ENCODE measurements around the gene PNMA6E. TPM values are rescaled to one million over a fixed set of nuclear protein-coding genes. Genes with fewer than 3 reads are reported as not detected.

The PNMA6E gene
- total RNA-seq, 4 donors from 2014 or later: not detected

DNA sequence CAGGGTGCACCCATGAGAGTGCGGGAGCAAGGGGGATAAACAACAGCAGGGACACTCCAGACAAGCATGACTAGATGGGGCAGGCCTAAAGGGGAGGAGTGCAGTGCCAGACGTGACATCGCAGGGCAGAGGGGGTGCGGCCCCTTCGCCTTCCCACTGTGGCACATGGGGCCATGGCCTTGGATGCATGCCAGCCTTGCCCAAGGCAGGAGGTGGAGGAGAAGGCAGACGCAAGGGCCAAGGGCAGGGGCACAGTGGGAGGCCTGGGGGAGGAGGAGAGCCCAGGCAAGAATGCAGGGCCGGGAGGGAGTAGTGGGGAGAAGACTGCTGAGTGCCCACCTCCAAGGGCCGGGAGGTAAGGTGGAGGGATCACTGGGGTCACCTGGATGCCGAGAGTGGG is 21.6 kb downstream of the PNMA6E start:
- intact Hi-C loops (cut with DNase I; ENCODE audit: low total_unique reads): no loop called here
- H3K27me3 ChIP-seq: no peaks in the 10 kb centered on the region
- H3K4me3 ChIP-seq: no peak overlapping the region
- DNase-seq: no peak
- TF ChIP-seq POLR2A (IDR thresholded peaks at IDR 0.05): no peak
- TF ChIP-seq, protein P1, sequence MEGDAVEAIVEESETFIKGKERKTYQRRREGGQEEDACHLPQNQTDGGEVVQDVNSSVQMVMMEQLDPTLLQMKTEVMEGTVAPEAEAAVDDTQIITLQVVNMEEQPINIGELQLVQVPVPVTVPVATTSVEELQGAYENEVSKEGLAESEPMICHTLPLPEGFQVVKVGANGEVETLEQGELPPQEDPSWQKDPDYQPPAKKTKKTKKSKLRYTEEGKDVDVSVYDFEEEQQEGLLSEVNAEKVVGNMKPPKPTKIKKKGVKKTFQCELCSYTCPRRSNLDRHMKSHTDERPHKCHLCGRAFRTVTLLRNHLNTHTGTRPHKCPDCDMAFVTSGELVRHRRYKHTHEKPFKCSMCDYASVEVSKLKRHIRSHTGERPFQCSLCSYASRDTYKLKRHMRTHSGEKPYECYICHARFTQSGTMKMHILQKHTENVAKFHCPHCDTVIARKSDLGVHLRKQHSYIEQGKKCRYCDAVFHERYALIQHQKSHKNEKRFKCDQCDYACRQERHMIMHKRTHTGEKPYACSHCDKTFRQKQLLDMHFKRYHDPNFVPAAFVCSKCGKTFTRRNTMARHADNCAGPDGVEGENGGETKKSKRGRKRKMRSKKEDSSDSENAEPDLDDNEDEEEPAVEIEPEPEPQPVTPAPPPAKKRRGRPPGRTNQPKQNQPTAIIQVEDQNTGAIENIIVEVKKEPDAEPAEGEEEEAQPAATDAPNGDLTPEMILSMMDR (IDR thresholded peaks at IDR 0.05): no peak
- no peaks in the 10 kb centered on the region for H3K4me1 ChIP-seq
- H3K36me3 ChIP-seq: no peaks in the 10 kb centered on the region
- H3K9me3 ChIP-seq: no peaks in the 10 kb centered on the region
- no peak overlapping the region for H3K27ac ChIP-seq

DNA sequence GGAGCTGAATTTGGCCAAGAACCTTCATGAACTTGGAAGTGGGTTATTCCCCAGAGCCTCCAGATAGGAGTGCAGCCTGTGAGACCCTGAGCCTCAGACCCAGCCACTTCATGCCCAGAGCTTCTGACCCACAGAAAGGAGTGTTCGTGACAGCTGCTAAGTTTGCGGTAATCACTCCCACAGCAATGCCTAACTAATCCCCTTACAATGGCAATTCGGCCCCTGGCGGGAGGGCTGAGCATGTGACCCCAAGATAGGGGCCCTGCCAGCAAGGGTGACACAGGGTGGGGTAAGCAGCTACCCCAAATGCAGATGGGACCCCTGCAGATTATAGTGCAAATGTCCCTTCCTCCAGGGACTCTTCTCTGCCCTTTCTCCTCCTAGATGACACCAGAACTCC is 22.5 kb downstream of the PNMA6E start:
- Histone ChIP-seq H3K36me3 (no peaks in the 10 kb centered on the region), H3K4me1 (no peaks in the 10 kb centered on the region), H3K27ac (no peak overlapping the region), H3K4me3 (no peak overlapping the region), H3K27me3 (no peaks in the 10 kb centered on the region), H3K9me3 (no peaks in the 10 kb centered on the region)
- no peak for DNase-seq
- intact Hi-C loops (cut with DNase I; ENCODE audit: low total_unique reads): no loop called here
- TF ChIP-seq, protein P1 (IDR thresholded peaks at IDR 0.05): no peak
- no peak for TF ChIP-seq POLR2A (IDR thresholded peaks at IDR 0.05)

- H3K36me3 ChIP-seq: no peaks in the 10 kb centered on the region
- H3K9me3 ChIP-seq: no peaks in the 10 kb centered on the region
- H3K27ac ChIP-seq: no peak overlapping the region
- no peak for DNase-seq
- H3K4me1 ChIP-seq: no peaks in the 10 kb centered on the region
- intact Hi-C loops (cut with DNase I; ENCODE audit: low total_unique reads): no loop called here
- H3K4me3 ChIP-seq: no peak overlapping the region
- no peaks in the 10 kb centered on the region for H3K27me3 ChIP-seq
- no peak for TF ChIP-seq POLR2A (IDR thresholded peaks at IDR 0.05)
- TF ChIP-seq, protein P1 (IDR thresholded peaks at IDR 0.05): no peak
Measured at GRCh38 chrX:153377727-153378126, 23.4 kb downstream of the PNMA6E start.

DNA sequence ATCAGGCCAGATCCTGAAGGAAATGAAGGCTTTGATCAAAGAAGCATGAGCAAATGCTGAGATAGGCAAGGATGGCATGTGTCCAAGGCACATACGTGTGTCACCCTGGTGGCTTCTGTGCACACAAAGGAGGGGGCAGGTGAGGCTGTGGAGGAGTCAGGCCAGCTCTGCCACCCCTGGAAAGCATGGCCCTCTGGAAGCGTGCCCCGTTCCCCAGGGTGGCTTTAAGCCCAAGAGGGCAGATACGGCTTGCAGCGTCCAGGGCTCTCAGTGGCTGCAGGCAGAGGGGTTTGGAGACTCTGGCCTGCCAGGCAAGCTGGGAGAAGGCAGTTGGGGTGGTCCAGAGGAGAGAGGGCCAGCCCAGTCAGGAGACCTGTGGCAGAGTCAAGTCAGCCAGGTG is 25.6 kb downstream of the PNMA6E start:
- TF ChIP-seq POLR2A (IDR thresholded peaks at IDR 0.05): no peak
- no peaks in the 10 kb centered on the region for H3K9me3 ChIP-seq
- no peaks in the 10 kb centered on the region for H3K27me3 ChIP-seq
- no peaks in the 10 kb centered on the region for H3K36me3 ChIP-seq
- DNase-seq: no peak
- intact Hi-C loops (cut with DNase I; ENCODE audit: low total_unique reads): no loop called here
- no peak overlapping the region for H3K27ac ChIP-seq
- no peaks in the 10 kb centered on the region for H3K4me1 ChIP-seq
- no peak overlapping the region for H3K4me3 ChIP-seq

GRCh38 chrX:153374426-153374825 is 26.7 kb downstream of the PNMA6E start:
- TF ChIP-seq, protein P1 (IDR thresholded peaks at IDR 0.05): no peak
- TF ChIP-seq POLR2A (IDR thresholded peaks at IDR 0.05): no peak
- DNase-seq: no peak
- Histone ChIP-seq H3K9me3 (no peaks in the 10 kb centered on the region), H3K27ac (no peak overlapping the region), H3K27me3 (no peaks in the 10 kb centered on the region), H3K4me3 (no peak overlapping the region), H3K36me3 (no peaks in the 10 kb centered on the region), H3K4me1 (no peaks in the 10 kb centered on the region)
- intact Hi-C loops (cut with DNase I; ENCODE audit: low total_unique reads): no loop called here

DNA sequence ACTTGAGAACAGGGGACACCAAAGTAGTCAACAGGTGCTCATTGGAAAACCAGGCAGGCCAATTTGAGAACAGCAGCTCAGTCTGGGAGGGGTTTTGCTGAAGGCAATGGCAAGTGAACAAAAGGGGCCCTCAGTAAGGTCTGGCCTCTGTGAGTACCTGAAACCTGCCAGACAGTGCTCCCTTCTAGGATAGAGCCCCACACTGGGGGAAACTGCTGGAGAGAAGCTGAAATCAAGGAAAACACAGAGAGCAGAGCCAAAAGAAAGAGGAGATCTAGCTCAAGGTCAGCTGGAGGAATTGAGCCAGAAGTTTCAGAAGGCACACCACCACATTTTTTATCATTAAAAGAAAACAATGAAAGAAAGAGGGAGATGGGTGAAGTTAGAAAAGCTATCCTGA is 28.2 kb downstream of the PNMA6E start:
- H3K27ac ChIP-seq: no peak overlapping the region
- H3K36me3 ChIP-seq: no peaks in the 10 kb centered on the region
- no peaks in the 10 kb centered on the region for H3K9me3 ChIP-seq
- DNase-seq: no peak
- intact Hi-C loops (cut with DNase I; ENCODE audit: low total_unique reads): no loop called here
- H3K4me1 ChIP-seq: no peaks in the 10 kb centered on the region
- TF ChIP-seq, protein P1 (IDR thresholded peaks at IDR 0.05): no peak
- TF ChIP-seq POLR2A (IDR thresholded peaks at IDR 0.05): no peak
- H3K27me3 ChIP-seq: no peaks in the 10 kb centered on the region
- H3K4me3 ChIP-seq: no peak overlapping the region

All from uterus (tissue), 4 donors.